ENCODE results near the gene CCDC142. TPM values are rescaled to one million over a fixed set of nuclear protein-coding genes. Genes with fewer than 3 reads are reported as not detected.
A peak's percentile ranks its signal among the peaks of the same experiment; 100 is the strongest.

Gene CCDC142
- total and polyA plus RNA-seq, 10 donors, result 2.8 to 59.4 (median 26.0) TPM

- Histone ChIP-seq H3K4me3 (no peak overlapping the region), H3K27ac (peak overlapping the region in 5 of 8 donors; percentile 7 to 64 (median 39)), H3K9me3 (no peaks in the 10 kb centered on the region), H3K4me1 (peaks cover 4 to 36% (median 18%) of the 10 kb centered on the region in 6 donors), H3K27me3 (replicated peaks in 1 of 7) (no peaks in the 10 kb centered on the region), H3K36me3 (peaks cover 0 to 59% (median 14%) of the 10 kb centered on the region in 6 donors)
- no peak for DNase-seq
- WGBS, 5 donors, result 73 to 95% (median 78%) methylated on average over 6 to 7 of the region's 7 CpGs
- TF ChIP-seq CTCF (IDR thresholded peaks at IDR 0.05 in 8 of 11, conservative IDR thresholded peaks at IDR 0.05 in 3 of 11), result no peak
- TF ChIP-seq POLR2AphosphoS5 (IDR thresholded peaks at IDR 0.05), result peak in 1 of 3 donors; percentile 16
- intact Hi-C loops (cut with DNase I; ENCODE audit: low total_unique reads), result no loop called here
Measured at GRCh38 chr2:74425523-74425922, 57.3 kb downstream of the CCDC142 start.

- Histone ChIP-seq H3K4me1 (peaks cover 8 to 41% (median 22%) of the 10 kb centered on the region in 6 donors), H3K36me3 (peaks cover 0 to 54% (median 11%) of the 10 kb centered on the region in 6 donors), H3K4me3 (no peak overlapping the region), H3K9me3 (no peaks in the 10 kb centered on the region), H3K27me3 (replicated peaks in 1 of 7) (no peaks in the 10 kb centered on the region), H3K27ac (peak overlapping the region in 5 of 8 donors; percentile 7 to 64 (median 39))
- peak; percentile 65 for DNase-seq
- TF ChIP-seq POLR2AphosphoS5 (IDR thresholded peaks at IDR 0.05) (no peak), POLR2A (IDR thresholded peaks at IDR 0.05) (no peak), CTCF (IDR thresholded peaks at IDR 0.05 in 8 of 11, conservative IDR thresholded peaks at IDR 0.05 in 3 of 11) (no peak)
- 82 to 90% (median 87%) methylated on average over 5 of the region's 5 CpGs for WGBS, 5 donors
- intact Hi-C loops (cut with DNase I; ENCODE audit: low total_unique reads), result no loop called here
Measured at GRCh38 chr2:74424995-74425406, 57.8 kb downstream of the CCDC142 start.

- peaks cover 8 to 46% (median 25%) of the 10 kb centered on the region in 6 donors for H3K4me1 ChIP-seq
- H3K9me3 ChIP-seq, result no peaks in the 10 kb centered on the region
- H3K36me3 ChIP-seq, result peaks cover 0 to 48% (median 8%) of the 10 kb centered on the region in 6 donors
- no peaks in the 10 kb centered on the region for H3K27me3 ChIP-seq (replicated peaks in 1 of 7)
- WGBS, 5 donors, result 91 to 99% (median 94%) methylated on average over 5 of the region's 5 CpGs
- H3K4me3 ChIP-seq, result no peak overlapping the region
- intact Hi-C loops (cut with DNase I; ENCODE audit: low total_unique reads), result no loop called here
- peak; percentile 14 for DNase-seq
- H3K27ac ChIP-seq, result no peak overlapping the region
- TF ChIP-seq POLR2A (IDR thresholded peaks at IDR 0.05), result no peak
- TF ChIP-seq POLR2AphosphoS5 (IDR thresholded peaks at IDR 0.05), result no peak
- TF ChIP-seq CTCF (IDR thresholded peaks at IDR 0.05 in 8 of 11, conservative IDR thresholded peaks at IDR 0.05 in 3 of 11), result no peak
Measured at GRCh38 chr2:74424139-74424992, 58.4 kb downstream of the CCDC142 start.

Other genes with a start within 250 kb of the CCDC142 start
- gene SLC4A5, start 139.6 kb downstream of the CCDC142 start, total RNA-seq, result 1 to 10 TPM; 2.1 to 9.7 (median 3.9) TPM
- gene SLC4A5, start 139.6 kb downstream of the CCDC142 start, polyA plus RNA-seq, result 1 to 10 TPM in 1 of 3 donors, under 1 TPM in 2; 0.45 to 1.1 (median 0.62) TPM
- gene DCTN1, start 102.7 kb downstream of the CCDC142 start, total RNA-seq, result 100 to 1,000 TPM in 4 of 7 donors, 10 to 100 TPM in 3; 81.8 to 113 (median 100) TPM
- 10 to 100 TPM; 47.8 to 77.2 (median 53.7) TPM for gene DCTN1, start 102.7 kb downstream of the CCDC142 start, polyA plus RNA-seq
- 1 to 10 TPM; 1.7 to 4.0 (median 2.8) TPM for gene C2orf81, start 61.4 kb downstream of the CCDC142 start, total RNA-seq
- gene C2orf81, start 61.4 kb downstream of the CCDC142 start, polyA plus RNA-seq, result 1 to 10 TPM; 3.2 to 5.7 (median 5.1) TPM
- gene WDR54, start 61.3 kb downstream of the CCDC142 start, total RNA-seq, result 10 to 100 TPM; 15.1 to 24.3 (median 17.9) TPM
- gene WDR54, start 61.3 kb downstream of the CCDC142 start, polyA plus RNA-seq, result 10 to 100 TPM; 23.7 to 26.0 (median 24.4) TPM
- 10 to 100 TPM in 3 of 7 donors, 1 to 10 TPM in 4; 5.0 to 11.1 (median 9.8) TPM for gene RTKN, start 41.1 kb downstream of the CCDC142 start, total RNA-seq
- 1 to 10 TPM; 3.2 to 6.9 (median 3.4) TPM for gene RTKN, start 41.1 kb downstream of the CCDC142 start, polyA plus RNA-seq
- gene INO80B, start 27.9 kb downstream of the CCDC142 start, total RNA-seq, result 10 to 100 TPM in 6 of 7 donors, 1 to 10 TPM in 1; 9.0 to 42.9 (median 28.6) TPM
- gene INO80B, start 27.9 kb downstream of the CCDC142 start, polyA plus RNA-seq, result 10 to 100 TPM; 36.7 to 50.3 (median 43.7) TPM
- 10 to 100 TPM; 39.5 to 80.7 (median 58.5) TPM for gene WBP1, start 24.6 kb downstream of the CCDC142 start, total RNA-seq
- gene WBP1, start 24.6 kb downstream of the CCDC142 start, polyA plus RNA-seq, result 10 to 100 TPM; 64.7 to 84.2 (median 78.8) TPM
- 10 to 100 TPM; 49.2 to 61.6 (median 56.7) TPM for gene MOGS, start 17.6 kb downstream of the CCDC142 start, total RNA-seq
- gene MOGS, start 17.6 kb downstream of the CCDC142 start, polyA plus RNA-seq, result 10 to 100 TPM; 24.6 to 35.5 (median 31.0) TPM
- 10 to 100 TPM; 13.0 to 74.3 (median 61.7) TPM for gene MRPL53, start 10.3 kb downstream of the CCDC142 start, total RNA-seq
- gene MRPL53, start 10.3 kb downstream of the CCDC142 start, polyA plus RNA-seq, result 10 to 100 TPM; 69.4 to 86.7 (median 78.6) TPM
- 10 to 100 TPM; 34.3 to 51.3 (median 38.3) TPM for gene TTC31, start 83 bp upstream of the CCDC142 start, total RNA-seq
- gene TTC31, start 83 bp upstream of the CCDC142 start, polyA plus RNA-seq, result 10 to 100 TPM; 15.7 to 26.7 (median 21.6) TPM
- 1 to 10 TPM in 3 of 7 donors, under 1 TPM in 4; 0.52 to 2.7 (median 0.89) TPM for gene LBX2, start 16.6 kb upstream of the CCDC142 start, total RNA-seq
- gene LBX2, start 16.6 kb upstream of the CCDC142 start, polyA plus RNA-seq, result 1 to 10 TPM in 1 of 3 donors, under 1 TPM in 2; 0.50 to 1.8 (median 0.93) TPM
- gene PCGF1, start 24.7 kb upstream of the CCDC142 start, total RNA-seq, result 10 to 100 TPM; 12.7 to 20.4 (median 14.7) TPM
- gene PCGF1, start 24.7 kb upstream of the CCDC142 start, polyA plus RNA-seq, result 10 to 100 TPM in 2 of 3 donors, 1 to 10 TPM in 1; 9.6 to 11.8 (median 11.6) TPM
- gene TLX2, start 31.5 kb upstream of the CCDC142 start, total RNA-seq, result not detected
- under 1 TPM in 2 of 3 donors, not detected in 1; 0.04 to 0.05 TPM for gene TLX2, start 31.5 kb upstream of the CCDC142 start, polyA plus RNA-seq
- under 1 TPM in 5 of 7 donors, not detected in 2; 0.24 to 0.52 (median 0.43) TPM for gene DQX1, start 43.2 kb upstream of the CCDC142 start, total RNA-seq
- under 1 TPM; 0.09 to 0.22 (median 0.11) TPM for gene DQX1, start 43.2 kb upstream of the CCDC142 start, polyA plus RNA-seq
- gene AUP1, start 46.7 kb upstream of the CCDC142 start, total RNA-seq, result 100 to 1,000 TPM; 107 to 182 (median 125) TPM
- gene AUP1, start 46.7 kb upstream of the CCDC142 start, polyA plus RNA-seq, result 100 to 1,000 TPM; 140 to 226 (median 223) TPM
- gene HTRA2, start 46.9 kb upstream of the CCDC142 start, total RNA-seq, result 10 to 100 TPM; 34.2 to 58.7 (median 38.7) TPM
- gene HTRA2, start 46.9 kb upstream of the CCDC142 start, polyA plus RNA-seq, result 10 to 100 TPM; 46.0 to 48.7 (median 48.0) TPM
- 10 to 100 TPM; 11.6 to 27.4 (median 18.0) TPM for gene LOXL3, start 70.9 kb upstream of the CCDC142 start, total RNA-seq
- 1 to 10 TPM; 1.8 to 4.6 (median 3.6) TPM for gene LOXL3, start 70.9 kb upstream of the CCDC142 start, polyA plus RNA-seq
- 10 to 100 TPM; 36.2 to 59.1 (median 39.7) TPM for gene DOK1, start 71.7 kb upstream of the CCDC142 start, total RNA-seq
- 10 to 100 TPM; 19.9 to 41.7 (median 21.0) TPM for gene DOK1, start 71.7 kb upstream of the CCDC142 start, polyA plus RNA-seq
- 1 to 10 TPM in 4 of 7 donors, under 1 TPM in 3; 0.43 to 2.0 (median 1.1) TPM for gene M1AP, start 165.3 kb upstream of the CCDC142 start, total RNA-seq
- under 1 TPM; 0.26 to 0.61 (median 0.47) TPM for gene M1AP, start 165.3 kb upstream of the CCDC142 start, polyA plus RNA-seq
- 10 to 100 TPM in 1 of 7 donors, 1 to 10 TPM in 6; 5.0 to 11.0 (median 8.1) TPM for gene SEMA4F, start 171.2 kb upstream of the CCDC142 start, total RNA-seq
- gene SEMA4F, start 171.2 kb upstream of the CCDC142 start, polyA plus RNA-seq, result 1 to 10 TPM; 1.5 to 2.6 (median 1.5) TPM

Data from spleen (tissue), 11 donors.